Measurements from ENCODE around the gene ISG15. TPM values are rescaled to one million over a fixed set of nuclear protein-coding genes. Genes with fewer than 3 reads are reported as not detected.

ISG15 gene
- total and polyA plus RNA-seq, 9 of the 15 experiments (the other 6 are each of a cell fraction or from before 2014, with no cell fraction given), result 0.40 to 58.3 (median 12.2) TPM

DNA sequence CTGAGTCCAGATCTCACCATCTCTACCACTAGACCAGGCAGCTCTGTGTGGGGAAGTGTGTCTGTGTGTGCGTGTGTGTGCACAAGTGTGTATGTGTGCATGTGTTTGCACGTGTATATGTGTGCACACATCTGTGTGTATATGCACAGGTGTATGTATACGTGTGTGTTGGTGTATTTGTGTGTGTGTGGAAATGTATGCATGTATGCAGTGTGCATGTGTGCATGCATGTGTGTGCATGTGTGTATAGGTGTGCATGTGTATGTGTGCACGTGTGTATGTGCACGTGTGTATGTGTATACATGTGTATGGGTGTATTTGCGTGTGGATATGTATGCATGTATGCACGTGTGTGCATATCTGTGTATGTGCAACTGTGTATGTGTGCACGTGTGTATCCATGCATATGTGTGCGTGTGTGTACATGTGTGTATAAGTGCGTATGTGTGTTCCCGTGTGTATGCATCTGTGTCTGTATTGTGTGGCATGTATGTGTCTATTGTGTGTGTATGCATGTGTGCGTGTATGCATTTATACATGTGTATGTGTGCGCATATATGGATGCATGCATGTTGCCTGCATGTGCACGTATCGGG lies 43.9 kb upstream of the ISG15 start:
- no peak overlapping the region for H3K9ac ChIP-seq (ENCODE audit: insufficient read depth in 1 of 2, low read depth in 2 of 2, low read length in 2 of 2)
- H3K4me1 ChIP-seq (replicated peaks in 1 of 2; ENCODE audit: control insufficient read depth in 2 of 2, insufficient read depth in 2 of 2, low read length in 2 of 2), result peaks cover 14 to 74% of the 10 kb centered on the region in 2 experiments; a peak in 4 of 5 replicates
- 30% methylated on average over 15 of the region's 15 CpGs for WGBS (ENCODE audit: insufficient coverage, low coverage, missing lambda C conversion rate)
- H4K20me1 ChIP-seq (replicated peaks; ENCODE audit: control insufficient read depth, insufficient read depth, low read length), result no peaks in the 10 kb centered on the region
- BruUV-seq (replicated peaks), result no TSS peak
- ChIA-PET CTCF (ENCODE audit: low intra/inter-chr PET ratio) (no interaction called here), POLR2A (interaction anchor here (1.1 kb wide), 1 partner anchor 28 kb away, joined by 4 read pairs; no protein-coding TSS in a partner anchor)
- H3K9me3 ChIP-seq (replicated peaks; ENCODE audit: control insufficient read depth, insufficient read depth, low read depth, low read length), result peaks cover 6% of the 10 kb centered on the region
- no peak overlapping the region for H3K4me3 ChIP-seq
- H3K36me3 ChIP-seq (ENCODE audit: control insufficient read depth, insufficient read depth, low read length), result peaks cover 12% of the 10 kb centered on the region; the same call in 1 of the 3 replicates
- intact Hi-C loops (cut with micrococcal nuclease), result no loop called here
- no peak for ATAC-seq
- H3K9me1 ChIP-seq (ENCODE audit: control insufficient read depth, insufficient read depth, low read length), result no peaks in the 10 kb centered on the region
- H3K27ac ChIP-seq (ENCODE audit: extremely low read depth, low read depth, low read length), result no peak overlapping the region; the same call in 2 of the 3 replicates
- in situ Hi-C loops (cut with MboI), result no loop called here
- H3K79me2 ChIP-seq (ENCODE audit: control insufficient read depth, insufficient read depth, low read length), result no peaks in the 10 kb centered on the region
- no peak for FAIRE-seq
- no peak for DNase-seq (ENCODE audit: extremely low read depth in 1 of 4, low spot score in 3 of 4)
- no peak overlapping the region; the same call in 1 of the 2 replicates for H3K4me2 ChIP-seq (ENCODE audit: insufficient read depth, low read length)
- peaks cover 0 to 23% of the 10 kb centered on the region in 2 experiments; a peak in 2 of 5 replicates for H3K27me3 ChIP-seq (ENCODE audit: control insufficient read depth in 2 of 2, insufficient read depth in 2 of 2, low read length in 2 of 2)
- no peak overlapping the region for H2AFZ ChIP-seq (ENCODE audit: low read depth, low read length)
- TF ChIP-seq KLF10 (CRISPR knock-in tag; IDR thresholded peaks at IDR 0.05) (no peak), LARP7 (IDR thresholded peaks at IDR 0.05) (no peak), GATAD2B (IDR thresholded peaks at IDR 0.05; ENCODE audit: borderline replicate concordance) (no peak), NBN (IDR thresholded peaks at IDR 0.05; ENCODE audit: low read depth) (no peak), POLR2G (IDR thresholded peaks at IDR 0.05; ENCODE audit: low read depth, low read length) (no peak), RFX5 (IDR thresholded peaks at IDR 0.05; ENCODE audit: low read depth, low read length) (no peak), CBFA2T3 (IDR thresholded peaks at IDR 0.05) (peak; percentile 19; the same call in 1 of the 2 replicates), PTRF (tag; IDR thresholded peaks at IDR 0.05) (no peak), EWSR1 (IDR thresholded peaks at IDR 0.05; ENCODE audit: borderline replicate concordance, low read depth, partially characterized antibody) (no peak), CHD1 (IDR thresholded peaks at IDR 0.05; ENCODE audit: low read length) (no peak), ZNF347 (CRISPR knock-in tag; IDR thresholded peaks at IDR 0.05; ENCODE audit: low read depth) (no peak), PHF20 (IDR thresholded peaks at IDR 0.05; ENCODE audit: partially characterized antibody) (peak; percentile 66), ZNF830 (CRISPR knock-in tag; IDR thresholded peaks at IDR 0.05) (no peak)
- TF ChIP-seq, protein P1, sequence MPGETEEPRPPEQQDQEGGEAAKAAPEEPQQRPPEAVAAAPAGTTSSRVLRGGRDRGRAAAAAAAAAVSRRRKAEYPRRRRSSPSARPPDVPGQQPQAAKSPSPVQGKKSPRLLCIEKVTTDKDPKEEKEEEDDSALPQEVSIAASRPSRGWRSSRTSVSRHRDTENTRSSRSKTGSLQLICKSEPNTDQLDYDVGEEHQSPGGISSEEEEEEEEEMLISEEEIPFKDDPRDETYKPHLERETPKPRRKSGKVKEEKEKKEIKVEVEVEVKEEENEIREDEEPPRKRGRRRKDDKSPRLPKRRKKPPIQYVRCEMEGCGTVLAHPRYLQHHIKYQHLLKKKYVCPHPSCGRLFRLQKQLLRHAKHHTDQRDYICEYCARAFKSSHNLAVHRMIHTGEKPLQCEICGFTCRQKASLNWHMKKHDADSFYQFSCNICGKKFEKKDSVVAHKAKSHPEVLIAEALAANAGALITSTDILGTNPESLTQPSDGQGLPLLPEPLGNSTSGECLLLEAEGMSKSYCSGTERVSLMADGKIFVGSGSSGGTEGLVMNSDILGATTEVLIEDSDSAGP (CRISPR knock-in tag; IDR thresholded peaks at IDR 0.05), result 0 out of 2 replicates have a peak, but pooled peaks have one; percentile 19
- TF ChIP-seq, protein P2, sequence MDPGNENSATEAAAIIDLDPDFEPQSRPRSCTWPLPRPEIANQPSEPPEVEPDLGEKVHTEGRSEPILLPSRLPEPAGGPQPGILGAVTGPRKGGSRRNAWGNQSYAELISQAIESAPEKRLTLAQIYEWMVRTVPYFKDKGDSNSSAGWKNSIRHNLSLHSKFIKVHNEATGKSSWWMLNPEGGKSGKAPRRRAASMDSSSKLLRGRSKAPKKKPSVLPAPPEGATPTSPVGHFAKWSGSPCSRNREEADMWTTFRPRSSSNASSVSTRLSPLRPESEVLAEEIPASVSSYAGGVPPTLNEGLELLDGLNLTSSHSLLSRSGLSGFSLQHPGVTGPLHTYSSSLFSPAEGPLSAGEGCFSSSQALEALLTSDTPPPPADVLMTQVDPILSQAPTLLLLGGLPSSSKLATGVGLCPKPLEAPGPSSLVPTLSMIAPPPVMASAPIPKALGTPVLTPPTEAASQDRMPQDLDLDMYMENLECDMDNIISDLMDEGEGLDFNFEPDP (CRISPR knock-in tag; IDR thresholded peaks at IDR 0.05), result no peak
- TF ChIP-seq, protein P3, sequence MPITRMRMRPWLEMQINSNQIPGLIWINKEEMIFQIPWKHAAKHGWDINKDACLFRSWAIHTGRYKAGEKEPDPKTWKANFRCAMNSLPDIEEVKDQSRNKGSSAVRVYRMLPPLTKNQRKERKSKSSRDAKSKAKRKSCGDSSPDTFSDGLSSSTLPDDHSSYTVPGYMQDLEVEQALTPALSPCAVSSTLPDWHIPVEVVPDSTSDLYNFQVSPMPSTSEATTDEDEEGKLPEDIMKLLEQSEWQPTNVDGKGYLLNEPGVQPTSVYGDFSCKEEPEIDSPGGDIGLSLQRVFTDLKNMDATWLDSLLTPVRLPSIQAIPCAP (CRISPR knock-in tag; IDR thresholded peaks at IDR 0.05; ENCODE audit: borderline replicate concordance), result no peak
- TF ChIP-seq, protein P4, sequence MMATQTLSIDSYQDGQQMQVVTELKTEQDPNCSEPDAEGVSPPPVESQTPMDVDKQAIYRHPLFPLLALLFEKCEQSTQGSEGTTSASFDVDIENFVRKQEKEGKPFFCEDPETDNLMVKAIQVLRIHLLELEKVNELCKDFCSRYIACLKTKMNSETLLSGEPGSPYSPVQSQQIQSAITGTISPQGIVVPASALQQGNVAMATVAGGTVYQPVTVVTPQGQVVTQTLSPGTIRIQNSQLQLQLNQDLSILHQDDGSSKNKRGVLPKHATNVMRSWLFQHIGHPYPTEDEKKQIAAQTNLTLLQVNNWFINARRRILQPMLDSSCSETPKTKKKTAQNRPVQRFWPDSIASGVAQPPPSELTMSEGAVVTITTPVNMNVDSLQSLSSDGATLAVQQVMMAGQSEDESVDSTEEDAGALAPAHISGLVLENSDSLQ (IDR thresholded peaks at IDR 0.05), result no peak
